ENCODE data around the gene TMPRSS6. TPM values are rescaled to one million over a fixed set of nuclear protein-coding genes. Genes with fewer than 3 reads are reported as not detected.
A peak's percentile ranks its signal among the peaks of the same experiment; 100 is the strongest.

Gene TMPRSS6
- total RNA-seq, 1 donor from 2014 or later = not detected

DNA sequence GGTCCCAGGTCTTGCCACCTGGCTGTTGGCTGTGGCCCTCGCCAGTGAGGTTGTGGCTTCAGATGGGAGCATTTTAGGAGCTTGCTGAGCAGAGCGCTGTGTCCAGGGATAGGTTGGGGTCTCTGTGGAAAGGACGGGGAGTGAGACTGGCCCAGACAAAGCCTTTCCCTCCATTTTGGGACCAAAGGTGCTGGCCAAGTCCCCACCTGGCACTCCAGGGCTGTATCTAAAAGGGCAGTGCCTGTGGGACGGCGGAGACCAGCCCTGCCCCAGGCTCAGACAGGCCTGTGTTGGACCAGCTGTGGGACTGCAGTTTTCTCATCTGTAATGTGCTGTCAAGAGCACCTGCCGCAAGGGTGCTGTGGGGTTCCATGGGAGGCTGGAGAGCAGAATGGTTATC is 62.9 kb downstream of the TMPRSS6 start:
- Histone ChIP-seq H3K27ac (replicated peaks) (no peak overlapping the region), H3K9me3 (replicated peaks) (no peaks in the 10 kb centered on the region), H3K36me3 (no peaks in the 10 kb centered on the region), H3K4me1 (peaks cover 5% of the 10 kb centered on the region), H3K4me3 (no peak overlapping the region), H3K27me3 (ENCODE audit: low read depth) (peaks cover 19% of the 10 kb centered on the region)
- TF ChIP-seq, protein P1, sequence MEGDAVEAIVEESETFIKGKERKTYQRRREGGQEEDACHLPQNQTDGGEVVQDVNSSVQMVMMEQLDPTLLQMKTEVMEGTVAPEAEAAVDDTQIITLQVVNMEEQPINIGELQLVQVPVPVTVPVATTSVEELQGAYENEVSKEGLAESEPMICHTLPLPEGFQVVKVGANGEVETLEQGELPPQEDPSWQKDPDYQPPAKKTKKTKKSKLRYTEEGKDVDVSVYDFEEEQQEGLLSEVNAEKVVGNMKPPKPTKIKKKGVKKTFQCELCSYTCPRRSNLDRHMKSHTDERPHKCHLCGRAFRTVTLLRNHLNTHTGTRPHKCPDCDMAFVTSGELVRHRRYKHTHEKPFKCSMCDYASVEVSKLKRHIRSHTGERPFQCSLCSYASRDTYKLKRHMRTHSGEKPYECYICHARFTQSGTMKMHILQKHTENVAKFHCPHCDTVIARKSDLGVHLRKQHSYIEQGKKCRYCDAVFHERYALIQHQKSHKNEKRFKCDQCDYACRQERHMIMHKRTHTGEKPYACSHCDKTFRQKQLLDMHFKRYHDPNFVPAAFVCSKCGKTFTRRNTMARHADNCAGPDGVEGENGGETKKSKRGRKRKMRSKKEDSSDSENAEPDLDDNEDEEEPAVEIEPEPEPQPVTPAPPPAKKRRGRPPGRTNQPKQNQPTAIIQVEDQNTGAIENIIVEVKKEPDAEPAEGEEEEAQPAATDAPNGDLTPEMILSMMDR (IDR thresholded peaks at IDR 0.05; ENCODE audit: borderline replicate concordance) = no peak
- DNase-seq = no peak
- intact Hi-C loops (cut with micrococcal nuclease) = no loop called here

DNA sequence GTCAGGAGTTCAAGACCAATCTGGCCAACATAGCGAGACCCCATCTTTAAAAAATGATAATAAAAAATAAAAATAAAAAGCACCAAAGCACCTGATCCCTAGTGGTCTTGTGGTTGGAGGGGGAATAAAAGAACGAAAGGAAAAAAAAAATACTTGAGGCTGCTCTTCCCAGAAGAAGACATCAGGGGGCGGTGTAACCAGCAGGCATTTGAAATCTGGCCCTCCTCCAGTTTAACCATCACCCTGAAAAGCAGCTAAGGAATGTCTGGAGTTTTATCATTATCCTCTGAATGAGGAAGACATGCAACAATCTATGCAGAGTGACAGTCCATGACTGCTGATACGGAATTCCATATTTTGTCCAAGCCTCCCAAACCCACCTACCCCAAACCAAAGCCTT is 63.6 kb downstream of the TMPRSS6 start:
- no peak for DNase-seq
- no peak overlapping the region for H3K4me3 ChIP-seq
- H3K9me3 ChIP-seq (replicated peaks) = no peaks in the 10 kb centered on the region
- H3K27me3 ChIP-seq (ENCODE audit: low read depth) = peaks cover 23% of the 10 kb centered on the region
- TF ChIP-seq, protein P1 (IDR thresholded peaks at IDR 0.05; ENCODE audit: borderline replicate concordance) = peak; percentile 43
- no peak overlapping the region for H3K27ac ChIP-seq (replicated peaks)
- intact Hi-C loops (cut with micrococcal nuclease) = no loop called here
- H3K4me1 ChIP-seq = no peaks in the 10 kb centered on the region
- H3K36me3 ChIP-seq = no peaks in the 10 kb centered on the region

- Histone ChIP-seq H3K27me3 (ENCODE audit: low read depth) (peaks cover 23% of the 10 kb centered on the region), H3K9me3 (replicated peaks) (no peaks in the 10 kb centered on the region), H3K27ac (replicated peaks) (no peak overlapping the region), H3K4me1 (no peaks in the 10 kb centered on the region), H3K4me3 (no peak overlapping the region), H3K36me3 (no peaks in the 10 kb centered on the region)
- DNase-seq = no peak
- intact Hi-C loops (cut with micrococcal nuclease) = no loop called here
- TF ChIP-seq, protein P1 (IDR thresholded peaks at IDR 0.05; ENCODE audit: borderline replicate concordance) = no peak
These were observed 64.6 kb downstream of the TMPRSS6 start for GRCh38 chr22:37044634-37045625.

GRCh38 chr22:37043828-37044538 is 65.5 kb downstream of the TMPRSS6 start:
- no peaks in the 10 kb centered on the region for H3K36me3 ChIP-seq
- H3K4me1 ChIP-seq = no peaks in the 10 kb centered on the region
- H3K4me3 ChIP-seq = no peak overlapping the region
- TF ChIP-seq, protein P1 (IDR thresholded peaks at IDR 0.05; ENCODE audit: borderline replicate concordance) = peak; percentile 77
- H3K9me3 ChIP-seq (replicated peaks) = no peaks in the 10 kb centered on the region
- peak; percentile 58 for DNase-seq
- H3K27ac ChIP-seq (replicated peaks) = no peak overlapping the region
- intact Hi-C loops (cut with micrococcal nuclease) = no loop called here
- H3K27me3 ChIP-seq (ENCODE audit: low read depth) = peaks cover 29% of the 10 kb centered on the region

DNA sequence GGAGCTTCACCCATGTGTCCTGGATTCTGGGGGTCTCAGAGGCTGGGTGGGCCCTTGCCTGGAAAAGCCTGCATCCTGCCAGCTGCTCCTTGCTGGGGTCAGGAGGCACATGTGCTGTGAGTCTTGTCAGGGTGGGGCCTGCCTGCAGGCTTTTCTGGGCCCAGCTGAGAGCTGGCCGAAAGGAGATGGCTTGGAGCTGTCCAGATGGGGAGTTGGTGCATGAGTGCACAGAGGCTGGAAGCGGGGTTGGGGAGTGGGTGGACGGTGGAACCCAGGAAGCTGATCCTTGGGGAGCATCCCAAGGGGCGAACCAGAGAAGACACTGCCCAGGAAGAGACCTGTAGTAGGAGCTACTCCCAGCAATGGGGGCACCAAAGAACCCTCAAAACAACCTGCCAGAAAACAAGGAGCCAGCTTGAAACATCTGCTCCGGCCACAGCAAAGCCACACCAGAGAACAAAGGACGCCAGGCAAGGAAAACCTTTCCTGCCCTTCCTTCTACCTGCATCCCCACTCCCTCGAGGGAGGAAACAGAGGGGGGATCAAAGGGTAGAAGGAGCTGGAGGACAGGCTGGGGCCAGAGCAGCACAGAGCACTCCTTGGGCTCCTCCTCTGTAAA is 66.2 kb downstream of the TMPRSS6 start:
- intact Hi-C loops (cut with micrococcal nuclease) = no loop called here
- no peak for DNase-seq

More for the DNA sequence above, 66.2 kb downstream of the TMPRSS6 start:
- no peak overlapping the region for H3K4me3 ChIP-seq
- TF ChIP-seq, protein P1 (IDR thresholded peaks at IDR 0.05; ENCODE audit: borderline replicate concordance) = no peak
- no peaks in the 10 kb centered on the region for H3K9me3 ChIP-seq (replicated peaks)
- peaks cover 33% of the 10 kb centered on the region for H3K27me3 ChIP-seq (ENCODE audit: low read depth)
- no peaks in the 10 kb centered on the region for H3K36me3 ChIP-seq
- no peaks in the 10 kb centered on the region for H3K4me1 ChIP-seq
- no peak overlapping the region for H3K27ac ChIP-seq (replicated peaks)
